Lung microvascular endothelial cell (primary cell): ENCODE data around the gene OVCH1. TPM values are rescaled to one million over a fixed set of nuclear protein-coding genes. Genes with fewer than 3 reads are reported as not detected.

ENCODE experiments used
- DNase-seq, 2 donors: peaks; one replicate each; pipeline versions ENCODE4 v3.0.0 to v3.0.0-alpha.2; 2010; ENCODE audit warnings: low read depth in 2 of 2
- total RNA-seq: library from RNA; depleted of rRNA; stranded (reverse); fragments of >200 nt; gene quantifications from 2 replicates; pipeline ENCODE4 v1.2.1, GENCODE V29; 2014

The OVCH1 gene, protein sequence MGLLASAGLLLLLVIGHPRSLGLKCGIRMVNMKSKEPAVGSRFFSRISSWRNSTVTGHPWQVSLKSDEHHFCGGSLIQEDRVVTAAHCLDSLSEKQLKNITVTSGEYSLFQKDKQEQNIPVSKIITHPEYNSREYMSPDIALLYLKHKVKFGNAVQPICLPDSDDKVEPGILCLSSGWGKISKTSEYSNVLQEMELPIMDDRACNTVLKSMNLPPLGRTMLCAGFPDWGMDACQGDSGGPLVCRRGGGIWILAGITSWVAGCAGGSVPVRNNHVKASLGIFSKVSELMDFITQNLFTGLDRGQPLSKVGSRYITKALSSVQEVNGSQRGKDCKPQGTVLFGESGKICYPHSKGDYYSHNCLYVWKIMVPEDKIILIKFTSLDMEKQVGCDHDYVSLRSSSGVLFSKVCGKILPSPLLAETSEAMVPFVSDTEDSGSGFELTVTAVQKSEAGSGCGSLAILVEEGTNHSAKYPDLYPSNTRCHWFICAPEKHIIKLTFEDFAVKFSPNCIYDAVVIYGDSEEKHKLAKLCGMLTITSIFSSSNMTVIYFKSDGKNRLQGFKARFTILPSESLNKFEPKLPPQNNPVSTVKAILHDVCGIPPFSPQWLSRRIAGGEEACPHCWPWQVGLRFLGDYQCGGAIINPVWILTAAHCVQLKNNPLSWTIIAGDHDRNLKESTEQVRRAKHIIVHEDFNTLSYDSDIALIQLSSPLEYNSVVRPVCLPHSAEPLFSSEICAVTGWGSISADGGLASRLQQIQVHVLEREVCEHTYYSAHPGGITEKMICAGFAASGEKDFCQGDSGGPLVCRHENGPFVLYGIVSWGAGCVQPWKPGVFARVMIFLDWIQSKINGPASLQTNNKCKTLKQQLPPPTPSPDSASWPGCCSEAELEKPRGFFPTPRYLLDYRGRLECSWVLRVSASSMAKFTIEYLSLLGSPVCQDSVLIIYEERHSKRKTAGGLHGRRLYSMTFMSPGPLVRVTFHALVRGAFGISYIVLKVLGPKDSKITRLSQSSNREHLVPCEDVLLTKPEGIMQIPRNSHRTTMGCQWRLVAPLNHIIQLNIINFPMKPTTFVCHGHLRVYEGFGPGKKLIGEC
- under 0.01 TPM in 1 of 2 replicates, not detected in the other for total RNA-seq

DNA sequence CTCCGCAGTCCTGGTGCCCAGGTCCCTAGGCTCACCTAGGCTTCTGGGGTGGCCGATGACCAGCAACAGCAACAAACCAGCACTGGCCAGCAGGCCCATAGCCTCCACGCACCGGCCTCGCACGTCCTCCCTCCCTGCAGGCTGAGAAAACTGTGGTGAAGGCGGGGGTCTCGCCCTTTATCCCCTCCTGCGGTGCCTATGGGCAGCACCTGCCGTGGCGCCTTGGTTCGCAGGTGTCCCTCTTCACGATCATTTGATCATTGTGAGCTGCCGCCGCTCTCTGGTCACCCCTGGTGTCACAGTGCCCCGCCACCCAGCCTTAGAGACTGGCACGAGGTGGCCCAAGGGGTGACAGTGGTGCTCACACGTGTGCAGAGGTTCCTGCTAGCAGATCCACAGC is at the start of gene OVCH1:
OVCH1 (minus strand) TSS at position 99 of the 400 bp plus-strand sequence; CDS start at position 99, 0 bp downstream.
- no peak for DNase-seq

DNA sequence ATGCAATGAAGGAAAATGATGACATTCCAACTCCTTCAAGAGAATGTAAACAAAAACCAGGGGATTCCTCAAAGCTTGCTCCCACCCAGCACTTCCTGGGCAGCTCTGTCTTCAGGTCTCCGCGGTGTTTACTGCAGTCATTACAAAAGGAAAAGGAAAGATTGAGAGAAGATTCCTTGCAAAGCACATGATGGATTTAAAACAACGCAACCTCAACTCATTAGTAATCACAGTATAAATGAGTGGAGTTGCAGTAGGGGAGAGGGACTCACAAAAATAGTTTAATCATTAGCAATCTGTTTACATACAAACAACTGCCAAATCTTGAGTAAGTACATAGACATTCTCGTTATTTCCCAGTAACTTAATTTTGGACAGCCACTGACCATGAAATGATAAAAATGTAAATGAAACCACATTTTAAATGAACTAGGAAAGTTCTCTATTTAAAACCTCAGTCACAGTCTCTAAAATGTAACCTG is 49.7 kb upstream of the OVCH1 start:
- peak in 1 of 2 donors; percentile 63 for DNase-seq

DNA sequence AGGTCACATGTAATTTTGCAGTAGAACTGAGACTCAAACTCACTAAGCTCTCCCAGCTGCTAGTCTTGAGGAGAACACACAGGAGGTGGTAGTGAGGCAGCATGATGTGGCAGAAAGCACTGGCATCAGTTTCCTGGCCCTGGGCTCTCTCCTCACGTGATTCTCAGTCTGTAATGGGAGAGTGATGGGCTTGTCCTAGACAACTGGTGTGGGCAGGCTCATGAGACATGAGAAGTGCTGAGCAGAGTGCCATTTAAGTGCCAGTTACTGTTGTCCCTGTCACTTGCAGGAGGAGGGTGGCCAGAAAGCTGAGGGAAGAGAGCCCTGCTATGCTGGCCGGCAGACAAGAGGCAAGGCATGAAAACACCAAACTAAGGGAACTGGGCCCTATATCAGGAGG is 48.5 kb upstream of the OVCH1 start:
- no peak for DNase-seq

DNA sequence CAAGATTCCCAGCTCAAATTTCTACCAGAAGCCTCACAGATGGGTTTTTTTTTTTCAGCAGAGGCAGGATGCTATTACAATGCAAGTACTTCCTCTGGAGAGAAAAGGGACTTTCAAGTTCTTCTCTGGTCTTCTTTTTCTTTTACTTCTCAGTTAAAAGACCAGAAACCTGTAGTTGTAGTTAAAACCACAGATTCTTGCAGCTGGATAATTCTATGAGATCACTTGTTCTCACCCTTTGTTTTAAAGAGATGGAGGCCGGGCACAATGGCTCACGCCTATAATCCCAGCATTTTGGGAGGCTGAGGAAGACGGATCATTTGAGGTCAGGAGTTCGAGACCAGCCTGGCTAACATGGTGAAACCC is 47.6 kb upstream of the OVCH1 start:
- peak in 1 of 2 donors; percentile 61 for DNase-seq

DNA sequence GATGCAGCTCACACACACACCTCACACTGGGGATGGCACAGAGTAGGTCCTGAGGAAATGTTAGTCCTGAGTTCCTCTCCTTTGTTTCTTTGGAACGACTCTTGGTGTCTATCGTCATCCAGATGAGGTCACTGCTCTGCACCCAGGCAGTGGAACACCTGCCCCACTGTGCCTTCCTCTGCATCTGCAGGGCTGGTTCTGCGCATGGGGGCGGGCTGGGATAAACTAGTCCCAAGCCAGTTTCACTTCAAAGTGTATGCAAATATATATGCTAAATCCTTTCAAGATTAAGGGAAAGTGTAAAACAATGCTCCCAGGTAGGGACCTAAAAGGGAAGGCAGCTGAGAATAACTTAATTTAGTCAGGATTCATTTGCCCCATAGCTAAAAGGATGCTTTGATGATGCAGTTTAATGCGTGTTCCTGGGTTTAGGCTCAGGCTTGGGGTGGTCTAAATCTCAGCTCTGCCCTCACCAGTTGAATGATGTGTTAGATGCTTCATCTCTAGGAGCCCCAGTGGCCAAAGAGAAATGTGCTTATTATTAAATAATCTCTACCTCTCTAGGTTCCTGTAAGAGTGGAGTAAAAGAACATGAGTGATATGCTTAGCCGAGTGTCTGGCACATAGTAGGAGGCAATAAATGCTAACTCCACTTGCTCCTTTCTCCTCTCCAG is 47.1 kb upstream of the OVCH1 start:
- DNase-seq = no peak

DNA sequence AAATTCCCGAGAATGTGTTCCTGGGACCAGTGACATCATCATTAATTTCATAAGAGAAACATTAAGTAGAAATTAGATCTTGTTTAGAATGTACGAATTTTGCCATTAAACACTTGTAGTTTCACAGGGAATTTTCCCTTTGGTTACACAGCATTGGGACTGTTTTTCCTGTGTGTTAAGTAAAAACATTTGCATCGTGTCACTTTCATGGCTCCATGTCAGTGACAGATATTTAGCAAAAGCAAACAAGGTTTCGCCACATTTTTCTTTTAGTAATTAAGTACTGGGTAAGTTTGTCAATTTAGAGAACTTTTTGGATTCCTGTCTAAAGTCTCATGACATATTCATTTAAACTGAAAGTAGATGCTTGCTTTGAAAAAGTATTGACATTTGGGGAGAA is 45.5 kb upstream of the OVCH1 start:
- DNase-seq = no peak

DNA sequence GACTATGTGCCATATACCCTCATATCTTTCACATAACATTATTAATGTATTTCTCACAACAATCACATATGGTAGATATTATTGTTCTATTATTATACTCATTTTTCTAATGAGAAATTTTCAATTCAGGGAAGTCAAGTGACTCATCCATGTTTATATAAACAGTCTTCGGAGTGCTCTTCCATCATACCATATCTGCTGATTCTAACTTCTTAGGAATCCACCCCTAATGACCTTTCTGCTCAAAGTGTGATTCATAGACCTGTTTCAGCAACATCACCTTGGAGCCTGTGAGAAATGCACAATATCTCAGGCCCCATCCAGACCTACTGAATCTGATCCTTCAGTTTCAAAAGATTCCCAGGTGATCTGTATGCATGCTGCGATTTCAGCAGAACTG is 39.8 kb upstream of the OVCH1 start:
- peak in 1 of 2 donors; percentile 88 for DNase-seq

DNA sequence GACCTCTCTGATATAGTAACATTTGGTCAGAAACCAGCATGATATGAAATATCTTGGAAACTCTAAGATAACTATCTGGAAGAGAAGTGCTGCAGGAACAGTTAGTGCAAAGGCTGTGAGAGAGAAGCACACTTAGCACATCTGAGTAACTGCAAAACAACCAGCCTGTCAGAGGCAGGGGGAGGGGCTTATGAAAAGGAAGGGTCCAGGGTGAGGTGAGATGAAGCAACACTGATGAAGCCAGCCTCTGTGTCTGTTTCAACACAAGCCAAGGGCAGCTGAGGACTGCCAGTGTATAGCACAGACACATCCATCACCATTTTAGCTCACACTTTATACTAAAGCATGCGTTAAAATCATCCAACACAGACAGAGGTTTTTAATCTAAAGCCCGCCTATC is 37.4 kb upstream of the OVCH1 start:
- no peak for DNase-seq

DNA sequence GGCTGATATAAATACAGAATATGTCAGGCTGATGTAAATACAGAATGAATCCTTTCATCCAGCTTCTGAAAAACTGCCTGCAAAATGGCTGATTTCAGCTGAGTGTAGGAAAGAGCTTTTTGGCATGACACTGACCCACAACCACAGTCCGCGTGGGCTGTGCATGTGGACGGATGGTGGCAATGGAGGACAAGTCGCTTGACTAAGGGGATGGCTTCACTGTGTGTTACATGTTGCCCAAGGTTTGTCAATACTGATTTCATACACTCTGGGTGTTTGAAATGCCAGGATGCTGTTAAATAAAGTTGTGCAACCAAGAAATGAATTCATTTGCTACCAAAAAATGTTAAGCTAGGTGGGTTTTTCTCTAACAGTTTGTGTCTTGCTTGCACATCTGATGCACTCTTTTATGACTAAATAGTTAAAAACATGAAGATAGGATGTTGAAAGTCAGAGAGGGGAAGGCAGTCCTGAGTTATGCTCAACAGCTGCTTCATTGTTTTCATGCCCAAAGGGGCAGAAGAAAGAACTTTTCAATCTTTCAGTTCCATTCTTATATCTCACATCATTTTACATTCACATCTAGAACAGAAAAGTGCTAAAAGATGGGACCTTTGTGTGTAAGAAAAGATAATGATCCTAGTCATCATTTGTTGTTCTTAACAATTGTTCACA is 36.5 kb upstream of the OVCH1 start:
- DNase-seq = no peak

DNA sequence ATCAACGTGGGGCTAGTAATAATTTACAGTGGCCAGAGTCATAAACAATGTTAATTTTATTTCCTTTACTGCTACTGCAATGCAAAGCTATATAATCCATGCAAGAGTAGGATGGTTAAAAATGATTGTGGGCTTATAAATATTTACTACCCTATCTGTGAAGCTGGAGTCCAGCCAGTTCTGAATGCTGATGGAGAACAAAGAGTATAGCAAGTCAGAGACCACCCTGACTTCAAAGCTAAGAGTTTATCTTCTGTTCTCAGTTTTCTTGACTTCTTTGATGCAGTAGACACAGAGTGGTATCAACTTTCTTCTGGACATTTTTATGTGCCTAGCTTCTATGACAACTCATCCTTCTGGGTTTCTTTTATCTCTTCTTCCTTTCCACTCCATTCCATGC is 34.0 kb upstream of the OVCH1 start:
- no peak for DNase-seq

DNA sequence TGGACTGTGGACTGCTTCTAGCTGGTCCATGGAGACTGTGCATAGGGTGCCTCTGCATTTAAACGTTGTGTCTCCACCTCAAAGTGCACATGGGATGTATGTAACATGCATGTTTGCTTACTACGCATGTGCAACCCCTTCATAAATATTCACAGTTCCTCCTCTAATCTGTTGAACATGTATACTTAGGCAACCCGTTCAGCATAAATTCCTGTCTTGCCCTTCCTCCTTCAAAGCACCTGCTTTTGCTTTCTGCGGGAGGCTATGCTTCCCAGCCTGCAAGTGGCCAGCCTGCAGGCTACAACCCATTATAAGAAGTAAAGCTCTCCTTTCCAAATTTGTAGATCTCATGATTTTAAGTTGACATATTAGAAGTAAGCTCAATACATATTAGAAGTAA is 33.0 kb upstream of the OVCH1 start:
- DNase-seq = no peak

DNA sequence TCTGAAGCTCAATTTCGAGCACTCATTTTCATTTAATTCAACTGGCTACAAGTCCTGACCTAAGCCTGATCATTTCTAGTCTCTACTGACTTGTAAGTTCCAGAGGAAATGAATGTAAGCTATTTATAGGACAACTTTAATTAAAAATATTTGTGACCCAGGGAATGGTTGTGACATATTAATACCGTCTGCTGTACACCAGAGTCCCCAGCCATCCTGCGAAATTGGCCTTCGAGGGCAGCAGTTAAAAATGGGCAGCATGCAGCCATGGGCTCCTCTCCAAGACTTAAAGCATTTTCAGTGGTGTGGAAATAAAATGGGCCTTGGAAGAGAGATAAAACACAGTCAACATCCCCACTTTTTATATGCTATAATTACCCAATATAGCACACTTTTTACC is 30.7 kb upstream of the OVCH1 start:
- DNase-seq = no peak

DNA sequence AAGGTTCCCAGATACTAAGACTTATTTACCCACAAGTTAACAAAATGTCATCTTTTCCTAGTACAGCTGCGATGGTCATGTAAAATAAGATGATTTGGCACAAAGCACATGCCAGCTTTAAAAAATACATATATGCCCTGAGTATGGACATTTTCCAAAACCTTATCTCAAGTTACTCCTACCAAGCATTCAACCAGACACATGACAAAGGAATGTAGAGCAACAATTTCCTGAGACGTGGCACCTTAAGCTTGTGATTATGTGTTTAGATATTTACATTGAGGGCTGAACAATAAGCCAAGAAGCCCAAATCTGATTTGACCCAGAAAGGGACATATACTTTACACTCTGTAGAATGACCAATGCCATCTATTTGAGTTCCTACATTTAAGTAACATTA is 24.5 kb upstream of the OVCH1 start:
- DNase-seq = peak in 1 of 2 donors; percentile 11

DNA sequence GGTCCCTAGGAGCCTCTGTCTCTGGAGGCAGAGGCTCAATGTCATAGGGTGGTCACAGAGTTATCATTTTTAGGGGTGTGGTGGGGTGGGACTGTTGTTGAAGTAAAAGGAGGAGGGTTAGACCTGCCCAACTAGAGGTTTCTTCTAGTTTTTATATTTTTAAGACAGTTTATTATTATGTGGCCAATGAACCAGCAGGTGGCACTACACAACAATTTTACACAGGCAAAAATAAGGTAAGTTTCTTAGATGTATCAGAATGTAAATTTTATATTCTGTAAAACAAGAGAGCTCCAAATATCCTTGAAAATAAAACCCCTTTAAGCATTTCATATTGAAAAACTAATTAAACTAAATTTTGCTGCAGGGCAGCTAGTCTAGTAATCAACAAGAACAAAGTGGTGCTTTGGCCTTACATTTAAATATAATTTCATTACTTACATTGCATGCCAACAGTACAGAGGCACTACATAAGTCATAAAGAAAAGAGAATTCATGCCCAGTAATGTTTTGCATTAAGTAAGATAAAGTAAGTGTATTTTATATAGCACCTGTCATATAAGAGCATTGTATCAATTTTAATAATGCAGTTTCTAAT is 22.2 kb upstream of the OVCH1 start:
- DNase-seq = peak; percentile 74 to 76

DNA sequence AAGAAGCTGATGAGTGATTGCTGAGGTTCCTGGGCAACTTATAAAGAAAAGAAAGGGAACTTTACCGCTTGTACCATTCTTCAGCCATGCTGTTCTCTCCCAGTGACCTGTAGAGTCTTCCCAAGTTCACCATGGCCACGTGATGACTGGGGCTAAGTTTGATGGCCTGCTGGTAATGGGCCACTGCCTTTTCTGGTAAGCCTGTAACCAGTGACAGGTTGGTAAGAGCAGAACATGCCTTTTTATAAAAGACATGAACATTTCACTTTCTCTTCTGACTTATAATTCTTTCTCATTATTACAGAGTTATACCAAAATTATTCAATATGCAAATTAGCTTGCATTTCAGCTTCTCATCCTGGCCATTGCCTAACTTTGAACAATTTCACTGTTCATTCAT is 20.9 kb upstream of the OVCH1 start:
- DNase-seq = no peak

DNA sequence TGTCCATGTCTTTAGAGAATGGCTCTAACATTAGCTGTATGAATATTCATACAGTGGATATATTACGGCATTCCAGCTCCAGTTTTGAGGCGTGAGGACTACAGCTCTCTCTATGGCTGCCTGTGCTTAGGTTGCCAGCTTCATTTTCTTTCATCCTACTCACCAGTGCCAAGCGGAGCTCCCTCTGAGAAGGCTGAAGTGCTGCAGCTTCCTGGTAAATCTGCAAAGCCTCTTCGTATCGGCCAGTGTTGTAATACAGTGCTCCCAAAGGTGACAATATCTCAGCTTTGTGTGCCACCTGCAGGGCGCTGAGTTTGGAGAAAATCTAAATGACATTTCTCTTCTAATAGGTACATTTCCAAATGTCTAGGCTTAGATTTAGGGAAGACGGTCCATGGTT is 19.8 kb upstream of the OVCH1 start:
- peak in 1 of 2 donors; percentile 16 for DNase-seq

DNA sequence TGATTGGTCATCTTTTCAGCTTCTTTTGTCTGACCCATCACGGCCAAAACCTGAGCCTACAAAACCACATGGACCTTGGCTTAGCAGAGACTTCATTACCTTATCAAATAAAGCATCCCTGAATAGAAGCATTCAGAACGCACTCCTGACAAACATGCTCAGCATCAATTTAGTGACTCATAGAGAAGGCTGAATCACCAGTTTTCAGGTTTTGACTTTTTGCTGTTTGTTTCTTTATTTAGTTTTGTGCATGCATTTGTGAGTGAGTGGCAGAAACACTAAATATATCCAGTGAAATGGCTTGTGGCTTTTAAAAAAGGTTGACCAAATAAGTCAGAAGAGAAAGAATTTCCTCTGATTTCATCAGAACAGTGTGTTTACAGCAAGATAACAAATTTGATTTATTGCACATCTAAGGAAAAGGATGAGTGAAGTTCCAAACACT is 19.0 kb upstream of the OVCH1 start:
- peak in 1 of 2 donors; percentile 13 for DNase-seq

DNA sequence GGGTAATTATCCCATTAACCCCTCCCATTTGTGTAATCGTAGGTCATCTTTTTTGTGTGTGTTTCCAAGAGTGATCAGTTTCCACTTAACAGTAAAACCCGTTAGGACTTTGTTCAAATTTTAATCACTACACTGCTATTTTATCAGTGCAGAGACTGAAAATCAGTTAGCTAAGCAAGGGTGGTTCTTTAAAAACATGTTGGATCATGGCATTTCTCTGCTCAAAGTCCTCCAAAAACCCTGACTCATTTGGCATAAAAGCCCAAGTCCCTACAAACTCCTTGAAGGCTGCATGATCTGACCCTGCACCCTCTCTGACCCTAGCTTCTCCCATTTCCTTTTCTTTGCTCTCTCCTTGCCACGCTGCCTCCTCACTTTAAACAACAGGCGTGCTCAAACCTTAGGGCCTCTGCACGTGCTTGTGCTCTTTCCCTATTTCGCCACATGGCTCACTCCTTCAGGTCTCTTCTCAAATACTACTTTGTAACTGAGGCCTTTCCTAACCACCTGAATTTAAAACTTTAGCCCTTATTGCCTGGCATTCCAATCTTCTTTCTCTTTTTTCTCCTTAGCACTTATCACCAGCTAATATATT is 13.2 kb upstream of the OVCH1 start:
- DNase-seq = no peak

DNA sequence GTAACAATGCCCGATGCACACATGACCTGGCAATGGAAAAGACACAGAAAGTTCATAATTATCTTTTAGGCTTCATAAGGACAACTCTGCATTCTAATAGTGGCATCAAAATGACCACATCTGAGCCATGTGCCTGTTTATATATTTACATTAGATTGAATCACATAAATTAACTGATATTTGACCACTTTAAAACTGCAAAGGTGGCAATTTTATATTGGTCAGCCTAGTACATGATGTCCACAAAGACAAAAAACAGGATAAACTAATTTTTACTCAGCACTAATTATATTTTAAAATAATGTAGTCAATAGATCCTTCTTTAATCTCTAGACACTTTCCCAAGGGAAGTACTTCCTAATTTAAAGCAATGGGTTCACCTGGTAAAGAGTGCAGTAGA is 12.0 kb upstream of the OVCH1 start:
- DNase-seq = no peak

DNA sequence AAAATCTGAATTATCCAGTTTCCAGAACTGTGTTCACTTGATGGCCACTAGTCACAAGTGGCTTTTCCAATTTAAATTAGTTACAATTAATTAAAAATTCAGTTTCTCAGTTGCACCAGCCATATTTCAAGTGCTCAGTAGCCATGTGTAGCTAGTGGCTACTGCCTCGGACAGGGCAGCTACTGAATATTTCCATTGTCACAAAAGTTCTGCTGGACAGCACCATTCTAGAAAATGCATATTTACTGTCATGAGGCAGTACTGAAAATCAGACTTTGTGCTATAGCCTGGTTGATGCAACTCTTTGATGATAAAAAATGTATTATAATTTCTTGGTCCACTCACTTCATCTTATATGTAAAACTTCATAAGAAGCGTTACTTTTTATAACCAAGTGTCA is 11.5 kb upstream of the OVCH1 start:
- DNase-seq = no peak
